ENCODE data around the gene FREY1. TPM values are rescaled to one million over a fixed set of nuclear protein-coding genes. Genes with fewer than 3 reads are reported as not detected.

FREY1 gene
- total and polyA plus RNA-seq, 9 of the 15 experiments (the other 6 are each of a cell fraction or from before 2014, with no cell fraction given), result 0.25 to 1.5 (median 1.1) TPM; not detected in 5

- Histone ChIP-seq H2AFZ (ENCODE audit: low read depth, low read length) (no peak overlapping the region), H3K4me1 (replicated peaks in 1 of 2; ENCODE audit: control insufficient read depth in 2 of 2, insufficient read depth in 2 of 2, low read length in 2 of 2) (peaks cover 20 to 22% of the 10 kb centered on the region in 2 experiments), H3K4me2 (ENCODE audit: insufficient read depth, low read length) (no peak overlapping the region), H3K9me1 (ENCODE audit: control insufficient read depth, insufficient read depth, low read length) (no peaks in the 10 kb centered on the region), H3K9ac (ENCODE audit: insufficient read depth in 1 of 2, low read depth in 2 of 2, low read length in 2 of 2) (peak overlapping the region in 1 of 2 experiments; percentile 62; a peak in 1 of 4 replicates), H3K4me3 (no peak overlapping the region), H3K27me3 (ENCODE audit: control insufficient read depth in 2 of 2, insufficient read depth in 2 of 2, low read length in 2 of 2) (no peaks in the 10 kb centered on the region), H4K20me1 (replicated peaks; ENCODE audit: control insufficient read depth, insufficient read depth, low read length) (peaks cover 15% of the 10 kb centered on the region), H3K9me3 (replicated peaks; ENCODE audit: control insufficient read depth, insufficient read depth, low read depth, low read length) (no peaks in the 10 kb centered on the region), H3K36me3 (ENCODE audit: control insufficient read depth, insufficient read depth, low read length) (peaks cover 44% of the 10 kb centered on the region), H3K27ac (ENCODE audit: extremely low read depth, low read depth, low read length) (0 out of 3 replicates have a peak overlapping the region, but pooled peaks have one; percentile 1), H3K79me2 (ENCODE audit: control insufficient read depth, insufficient read depth, low read length) (no peaks in the 10 kb centered on the region)
- in situ Hi-C loops (cut with MboI) (no loop called here), intact Hi-C loops (cut with micrococcal nuclease) (no loop called here)
- 85% methylated on average over 15 of the region's 15 CpGs for WGBS (ENCODE audit: insufficient coverage, low coverage, missing lambda C conversion rate)
- ChIA-PET POLR2A (interaction anchor here (0.8 to 1.5 kb wide), 5 partner anchors 10 to 114 kb away, joined by 3 to 7 read pairs (median 5); no protein-coding TSS in a partner anchor), CTCF (ENCODE audit: low intra/inter-chr PET ratio) (no interaction called here)
- DNase-seq (ENCODE audit: extremely low read depth in 1 of 4, low spot score in 3 of 4) (no peak), ATAC-seq (no peak), FAIRE-seq (no peak)
- BruUV-seq (replicated peaks), result no TSS peak
- TF ChIP-seq CREB3L1 (IDR thresholded peaks at IDR 0.05; ENCODE audit: borderline replicate concordance, low read depth), result no peak
- no peak for TF ChIP-seq ZNF507 (tag; conservative IDR thresholded peaks at IDR 0.05)
- no peak for TF ChIP-seq ZNF655 (CRISPR knock-in tag; IDR thresholded peaks at IDR 0.05)
- TF ChIP-seq RBM15 (IDR thresholded peaks at IDR 0.05; ENCODE audit: insufficient read depth, low read length), result no peak
- no peak for TF ChIP-seq HCFC1 (IDR thresholded peaks at IDR 0.05; ENCODE audit: low read depth, low read length)
- TF ChIP-seq ZC3H4 (CRISPR knock-in tag; IDR thresholded peaks at IDR 0.05; ENCODE audit: borderline replicate concordance), result no peak
- TF ChIP-seq ZBTB11 (CRISPR knock-in tag; IDR thresholded peaks at IDR 0.05), result no peak
- TF ChIP-seq CLOCK (CRISPR knock-in tag; IDR thresholded peaks at IDR 0.05; ENCODE audit: borderline replicate concordance), result no peak
- no peak for TF ChIP-seq PRPF4 (IDR thresholded peaks at IDR 0.05; ENCODE audit: insufficient read depth, low read depth, low read length, poor library complexity, severe bottlenecking)
- TF ChIP-seq SLC30A9 (CRISPR knock-in tag; IDR thresholded peaks at IDR 0.05), result no peak
- no peak for TF ChIP-seq MXI1 (IDR thresholded peaks at IDR 0.05; ENCODE audit: low read depth, low read length)
These were observed 26.1 kb downstream of the FREY1 start for GRCh38 chr11:45880772-45881570.

All from K562 (cell line).